K562 (cell line): ENCODE results near the gene PCMTD2. TPM values are rescaled to one million over a fixed set of nuclear protein-coding genes. Genes with fewer than 3 reads are reported as not detected.
A peak's percentile ranks its signal among the peaks of the same experiment; 100 is the strongest.

Experiments used
- ATF3 ChIP-seq, 2 experiments: fragments of 450-650 bp in 1 of 2; sonication (generic) in 1 of 2; formaldehyde crosslinking in 1 of 2; IDR thresholded peaks in 1 of 2; conservative IDR thresholded peaks in 1 of 2; 2 replicates each; pipeline versions ENCODE4 v1.6.1 to v1.8.1; 2016 to 2023; ENCODE audit warnings: mild to moderate bottlenecking in 2 of 2, moderate library complexity in 2 of 2, inconsistent platforms in 1 of 2, missing genetic modification reagents in 1 of 2
- CTCFL ChIP-seq: IDR thresholded peaks from 2 replicates; pipeline ENCODE4 v1.6.1; 2011; ENCODE audit warnings: borderline replicate concordance, low read depth, mild to moderate bottlenecking, moderate library complexity, low read length; ENCODE audit not compliant: insufficient read depth, poor library complexity, severe bottlenecking
- HDAC1 ChIP-seq, 2 experiments: fragments of 450-650 bp; IDR thresholded peaks; 2 replicates each; pipeline ENCODE4 v1.6.1; 2016 to 2017; ENCODE audit warnings: inconsistent platforms in 1 of 2, mild to moderate bottlenecking in 1 of 2, moderate library complexity in 1 of 2
- MEF2A ChIP-seq: IDR thresholded peaks from 2 replicates; pipeline ENCODE4 v1.6.1; 2011; ENCODE audit warnings: low read depth, mild to moderate bottlenecking, low read length, moderate library complexity; ENCODE audit not compliant: control insufficient read depth
- MGA ChIP-seq: fragments of 450-650 bp; IDR thresholded peaks from 2 replicates; pipeline ENCODE4 v1.6.1; 2016; ENCODE audit warnings: mild to moderate bottlenecking, moderate library complexity
- MTA3 ChIP-seq: fragments of 450-650 bp; formaldehyde crosslinking; IDR thresholded peaks from 2 replicates; pipeline ENCODE4 v1.6.1; 2017; ENCODE audit warnings: mild to moderate bottlenecking, borderline replicate concordance
- NFXL1 ChIP-seq: fragments of 450-650 bp; formaldehyde crosslinking; IDR thresholded peaks from 2 replicates; pipeline ENCODE4 v1.4.0; 2021; ENCODE audit warnings: mild to moderate bottlenecking
- NONO ChIP-seq, 2 experiments: fragments of 200-400 bp in 1 of 2; fragments of 450-650 bp in 1 of 2; formaldehyde crosslinking in 1 of 2; IDR thresholded peaks; 2 replicates each; pipeline ENCODE4 v1.6.1; 2017; ENCODE audit warnings: low read depth in 2 of 2, mild to moderate bottlenecking in 2 of 2, moderate library complexity in 2 of 2, low read length in 1 of 2
- POLR2AphosphoS2 ChIP-seq: IDR thresholded peaks from 2 replicates; pipeline ENCODE4 v1.6.1; 2012; ENCODE audit warnings: low read length, improper control_type of control experiment
- ZNF384 ChIP-seq: IDR thresholded peaks from 2 replicates; pipeline ENCODE4 v1.6.1; 2012; ENCODE audit warnings: low read depth, low read length, improper control_type of control experiment
- ZNF586 ChIP-seq: fragments of 450-650 bp; formaldehyde crosslinking; conservative IDR thresholded peaks from 2 replicates; pipeline ENCODE4 v1.4.0; 2020; ENCODE audit warnings: mild to moderate bottlenecking, moderate library complexity
- ZNF75A ChIP-seq: fragments of 450-650 bp; formaldehyde crosslinking; IDR thresholded peaks from 2 replicates; pipeline ENCODE4 v1.4.0; 2020; ENCODE audit warnings: mild to moderate bottlenecking
- polyA plus RNA-seq, 8 experiments: library from polyadenylated mRNA; depleted of rRNA in 4 of 8; stranded (reverse) in 5 of 8; unstranded in 3 of 8; fragments of >200 nt; fragmentation: Nextera tagmentation in 2 of 8; fragmentation: Illumina TruSeq in 1 of 8; extraction: Ambion mirVana in 2 of 8; extraction: Trizol in 1 of 8; gene quantifications; 2 replicates each; pipeline versions ENCODE4 v1.2.1 to v1.2.3, GENCODE V29; 2011 to 2014; ENCODE audit warnings: inconsistent platforms in 1 of 8, missing spikeins in 1 of 8
- total RNA-seq, 7 experiments: library from RNA; depleted of rRNA in 6 of 7; stranded (reverse); fragments of >200 nt in 6 of 7; fragmentation: Illumina TruSeq in 2 of 7; extraction: Trizol in 2 of 7; gene quantifications; 2 replicates each; pipeline versions ENCODE4 v1.2.1 to v1.2.3, GENCODE V29; 2011 to 2021; ENCODE audit warnings: low replicate concordance in 1 of 7

The PCMTD2 gene
- total and polyA plus RNA-seq, 9 of the 15 experiments (the other 6 are each of a cell fraction or from before 2014, with no cell fraction given) = 11.3 to 49.3 (median 28.4) TPM

GRCh38 chr20:64220891-64221527, 34.5 kb upstream of the PCMTD2 start (continued):
- TF ChIP-seq MGA (peak; percentile 89), MEF2A (no peak), POLR2AphosphoS2 (no peak), ATF3 (IDR thresholded peaks at IDR 0.05) (0 out of 2 replicates have a peak, but pooled peaks have one; percentile 24), ATF3 (CRISPR knock-in tag; conservative IDR thresholded peaks at IDR 0.05) (no peak), MTA3 (peak; percentile 69), HDAC1 (IDR thresholded peaks at IDR 0.05) (peak in 1 of 2 experiments; percentile 91; a peak in 3 of 4 replicates), ZNF384 (no peak), NONO (IDR thresholded peaks at IDR 0.05; ENCODE audit: low read depth in 2 of 2, low read length in 1 of 2) (peak in 1 of 2 experiments; percentile 50; a peak in 1 of 4 replicates), ZNF586 (no peak), NFXL1 (CRISPR knock-in tag) (no peak), ZNF75A (CRISPR knock-in tag) (no peak), CTCFL (no peak)
